Transverse colon (tissue), 4 donors: ENCODE results near the gene FAM171A1. TPM values are rescaled to one million over a fixed set of nuclear protein-coding genes. Genes with fewer than 3 reads are reported as not detected.

Experiments
- DNase-seq: peaks from one replicate; pipeline ENCODE4 v3.0.0-alpha.2; 2019
- H3K27ac ChIP-seq, 4 donors: fragments of 200-600 bp; sonication (generic); 2 replicates each; pipeline ENCODE4 v1.5.1; 2016 to 2018; ENCODE audit warnings: inconsistent platforms in 4 of 4
- H3K27me3 ChIP-seq: fragments of 200-600 bp; sonication (generic); 2 replicates; pipeline ENCODE4 v1.5.1; 2017; ENCODE audit warnings: inconsistent platforms
- H3K36me3 ChIP-seq, 4 donors: fragments of 200-600 bp; sonication (generic); 2 replicates each; pipeline ENCODE4 v1.5.1; 2017 to 2019; ENCODE audit warnings: inconsistent platforms in 4 of 4
- H3K4me1 ChIP-seq, 4 donors: fragments of 200-600 bp; sonication (generic); 2 replicates each; pipeline ENCODE4 v1.5.1; 2017 to 2020; ENCODE audit warnings: inconsistent platforms in 4 of 4
- H3K4me3 ChIP-seq, 4 donors: fragments of 200-600 bp; sonication (generic); 1 replicate in 1 of 4; 2 replicates in 3 of 4; pipeline versions ENCODE4 v1.5.1 to v1.6.1; 2017 to 2019; ENCODE audit warnings: inconsistent platforms in 4 of 4
- H3K9me3 ChIP-seq, 2 donors: fragments of 200-600 bp; sonication (generic); 2 replicates each; pipeline ENCODE4 v1.5.1; 2017 to 2019; ENCODE audit warnings: inconsistent platforms in 2 of 2
- EP300 ChIP-seq: sonication (generic); formaldehyde crosslinking; IDR thresholded peaks from one replicate; pipeline ENCODE4 v1.6.1; 2017; ENCODE audit warnings: antibody characterized with exemption, low read depth
- POLR2A ChIP-seq: fragments of 450-650 bp; IDR thresholded peaks from one replicate; pipeline ENCODE4 v1.6.1; 2016; ENCODE audit warnings: antibody characterized with exemption, mild to moderate bottlenecking, moderate library complexity
- POLR2AphosphoS5 ChIP-seq, 3 donors: sonication (generic); formaldehyde crosslinking; IDR thresholded peaks; one replicate each; pipeline ENCODE4 v1.6.1; 2016; ENCODE audit warnings: antibody characterized with exemption in 3 of 3
- WGBS, 2 donors: methylation state at CpG; one replicate each; pipeline ENCODE4 v1.1.5; 2018; ENCODE audit warnings: low coverage in 1 of 2; 5-methylcytosine and 5-hydroxymethylcytosine counted together
- in situ Hi-C, 4 donors: fragments of 200-750 bp; cut with MboI; loops; one replicate each; pipeline versions ENCODE4 v1.15.0 to v1.15.1; 2017; ENCODE audit warnings: low sequenced_read_pairs in 3 of 4, low pct_ligation_motif_present in 1 of 4, low pct_unique_long_range_greater_than_20kb in 1 of 4
- intact Hi-C: fragments of 100-400 bp; cut with DNase I; formaldehyde crosslinking; loops from one replicate; pipeline ENCODE4 v1.15.1; 2023; ENCODE audit warnings: low total_unique reads
- total RNA-seq, 4 donors: library from RNA; depleted of rRNA; stranded (reverse); fragments of >200 nt; gene quantifications; one replicate each; pipeline ENCODE4 v1.1.0, GENCODE V29; 2016
- TF ChIP-seq, protein P1 (sequence below), 5 experiments: fragments of 200-600 bp in 3 of 5; fragments of 450-650 bp in 2 of 5; sonication (generic) in 3 of 5; IDR thresholded peaks; 1 replicate in 2 of 5; 2 replicates in 3 of 5; pipeline ENCODE4 v1.5.1; 2016 to 2017; ENCODE audit warnings: antibody characterized with exemption in 5 of 5, inconsistent platforms in 3 of 5, mild to moderate bottlenecking in 2 of 5, moderate library complexity in 1 of 5

Gene FAM171A1
- total RNA-seq, 4 donors from 2014 or later = 29.2 to 42.2 (median 38.2) TPM

GRCh38 chr10:15361131-15361530, 10.0 kb downstream of the FAM171A1 start:
- H3K27me3 ChIP-seq = no peaks in the 10 kb centered on the region
- H3K9me3 ChIP-seq = no peaks in the 10 kb centered on the region
- no peak overlapping the region for H3K27ac ChIP-seq
- H3K36me3 ChIP-seq = no peaks in the 10 kb centered on the region
- TF ChIP-seq, protein P1, sequence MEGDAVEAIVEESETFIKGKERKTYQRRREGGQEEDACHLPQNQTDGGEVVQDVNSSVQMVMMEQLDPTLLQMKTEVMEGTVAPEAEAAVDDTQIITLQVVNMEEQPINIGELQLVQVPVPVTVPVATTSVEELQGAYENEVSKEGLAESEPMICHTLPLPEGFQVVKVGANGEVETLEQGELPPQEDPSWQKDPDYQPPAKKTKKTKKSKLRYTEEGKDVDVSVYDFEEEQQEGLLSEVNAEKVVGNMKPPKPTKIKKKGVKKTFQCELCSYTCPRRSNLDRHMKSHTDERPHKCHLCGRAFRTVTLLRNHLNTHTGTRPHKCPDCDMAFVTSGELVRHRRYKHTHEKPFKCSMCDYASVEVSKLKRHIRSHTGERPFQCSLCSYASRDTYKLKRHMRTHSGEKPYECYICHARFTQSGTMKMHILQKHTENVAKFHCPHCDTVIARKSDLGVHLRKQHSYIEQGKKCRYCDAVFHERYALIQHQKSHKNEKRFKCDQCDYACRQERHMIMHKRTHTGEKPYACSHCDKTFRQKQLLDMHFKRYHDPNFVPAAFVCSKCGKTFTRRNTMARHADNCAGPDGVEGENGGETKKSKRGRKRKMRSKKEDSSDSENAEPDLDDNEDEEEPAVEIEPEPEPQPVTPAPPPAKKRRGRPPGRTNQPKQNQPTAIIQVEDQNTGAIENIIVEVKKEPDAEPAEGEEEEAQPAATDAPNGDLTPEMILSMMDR (IDR thresholded peaks at IDR 0.05) = no peak
- TF ChIP-seq EP300 (no peak), POLR2AphosphoS5 (IDR thresholded peaks at IDR 0.05) (no peak), POLR2A (no peak)
- 62 to 84% methylated on average over 3 of the region's 3 CpGs for WGBS, 2 donors
- no peak for DNase-seq
- H3K4me3 ChIP-seq = no peak overlapping the region
- no peaks in the 10 kb centered on the region for H3K4me1 ChIP-seq
- intact Hi-C loops (no loop called here), in situ Hi-C loops (loop anchor here in 1 of 4 donors (25.0 kb wide), 1 partner anchor 99 kb away; no protein-coding TSS in a partner anchor)

GRCh38 chr10:15360566-15360965, 10.5 kb downstream of the FAM171A1 start:
- Histone ChIP-seq H3K27me3 (no peaks in the 10 kb centered on the region), H3K36me3 (no peaks in the 10 kb centered on the region), H3K4me3 (no peak overlapping the region), H3K9me3 (no peaks in the 10 kb centered on the region), H3K4me1 (no peaks in the 10 kb centered on the region), H3K27ac (no peak overlapping the region)
- DNase-seq = no peak
- in situ Hi-C loops = loop anchor here in 1 of 4 donors (25.0 kb wide), 1 partner anchor 98 kb away; no protein-coding TSS in a partner anchor
- TF ChIP-seq EP300 = no peak
- intact Hi-C loops = no loop called here
- 80 to 91% methylated on average over 4 of the region's 4 CpGs for WGBS, 2 donors

DNA sequence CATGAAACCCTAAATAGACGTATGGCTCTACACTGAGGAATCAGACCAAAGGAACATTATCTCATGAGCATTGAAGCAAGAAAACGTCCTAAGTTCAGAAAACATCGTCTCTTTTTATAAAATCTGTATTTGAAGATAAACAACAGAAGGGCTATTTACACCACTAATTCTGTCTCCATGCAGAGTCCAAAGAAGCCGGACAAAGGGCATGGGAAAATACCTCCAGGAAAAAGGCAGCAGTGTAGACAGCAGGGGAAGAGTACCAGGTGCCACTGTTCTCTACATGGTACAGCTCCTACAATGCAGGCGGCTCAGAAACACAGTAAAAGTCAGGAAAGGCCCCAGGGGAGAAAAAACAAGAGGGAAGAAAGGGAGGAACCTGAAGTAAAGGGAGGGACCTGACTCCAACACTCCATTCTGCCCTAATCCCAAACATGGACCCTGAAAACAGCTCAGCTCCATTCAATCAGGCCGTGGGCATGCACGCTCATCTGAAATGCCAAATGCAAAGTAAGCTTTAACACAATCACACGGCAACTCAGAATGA, 17.5 kb downstream of the FAM171A1 start:
- 44 to 63% methylated on average over 6 to 8 of the region's 8 CpGs for WGBS, 2 donors
- Histone ChIP-seq H3K9me3 (no peaks in the 10 kb centered on the region), H3K27ac (peak overlapping the region in 3 of 4 donors; percentile 8 to 56 (median 30)), H3K4me1 (peaks cover 7 to 31% (median 14%) of the 10 kb centered on the region in 4 donors), H3K27me3 (no peaks in the 10 kb centered on the region), H3K4me3 (no peak overlapping the region), H3K36me3 (no peaks in the 10 kb centered on the region)
- TF ChIP-seq POLR2AphosphoS5 (IDR thresholded peaks at IDR 0.05) = no peak
- TF ChIP-seq POLR2A = no peak
- TF ChIP-seq, protein P1 (IDR thresholded peaks at IDR 0.05) = no peak
- TF ChIP-seq EP300 = no peak
- in situ Hi-C loops (loop anchor here in 1 of 4 donors (25.0 kb wide), 1 partner anchor 91 kb away; no protein-coding TSS in a partner anchor), intact Hi-C loops (loop anchor here (5.0 kb wide), 1 partner anchor 1591 kb away; no protein-coding TSS in a partner anchor)
- DNase-seq = no peak

GRCh38 chr10:15352836-15353235, 18.3 kb downstream of the FAM171A1 start:
- TF ChIP-seq, protein P1 (IDR thresholded peaks at IDR 0.05) = no peak
- TF ChIP-seq EP300 (no peak), POLR2A (no peak), POLR2AphosphoS5 (IDR thresholded peaks at IDR 0.05) (no peak)
- intact Hi-C loops = loop anchor here (5.0 kb wide), 1 partner anchor 1591 kb away; no protein-coding TSS in a partner anchor

More at GRCh38 chr10:15352836-15353235, 18.3 kb downstream of the FAM171A1 start:
- H3K36me3 ChIP-seq = no peaks in the 10 kb centered on the region
- no peak for DNase-seq
- no peaks in the 10 kb centered on the region for H3K9me3 ChIP-seq
- in situ Hi-C loops = loop anchor here in 1 of 4 donors (25.0 kb wide), 1 partner anchor 91 kb away; no protein-coding TSS in a partner anchor
- H3K4me1 ChIP-seq = peaks cover 8 to 36% (median 20%) of the 10 kb centered on the region in 4 donors
- 80 to 94% methylated on average over 2 to 7 of the region's 7 CpGs for WGBS, 2 donors
- H3K27me3 ChIP-seq = no peaks in the 10 kb centered on the region
- no peak overlapping the region for H3K4me3 ChIP-seq
- no peak overlapping the region for H3K27ac ChIP-seq
